ENCODE data around the gene SPECC1.
"Not testable (repeated sequence)": the region's sequence is repeated elsewhere in the genome, so short reads cannot be mapped to it uniquely, and the experiment has no call there.

The SPECC1 gene

DNA sequence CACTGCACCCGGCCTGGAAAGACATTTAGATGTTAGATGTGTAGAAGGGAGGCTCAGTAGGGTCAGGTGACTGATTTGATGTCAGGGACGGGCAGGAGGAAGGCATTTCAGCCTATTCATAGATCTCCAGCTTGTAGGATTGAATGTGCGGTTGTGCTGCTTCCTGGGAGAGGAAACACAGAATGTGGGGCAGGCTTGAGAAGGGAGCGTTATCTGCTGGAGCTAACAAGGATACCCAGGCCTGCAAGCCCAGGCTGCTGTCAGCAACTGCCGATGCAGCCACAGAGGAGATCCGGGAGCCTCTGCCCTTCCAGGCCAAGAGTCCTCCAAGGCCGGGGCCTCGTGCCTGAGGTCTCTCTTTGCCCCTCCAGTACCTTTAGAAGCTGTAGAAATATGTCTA, 205.6 kb downstream of the SPECC1 start:
- DNase-seq = no peak

DNA sequence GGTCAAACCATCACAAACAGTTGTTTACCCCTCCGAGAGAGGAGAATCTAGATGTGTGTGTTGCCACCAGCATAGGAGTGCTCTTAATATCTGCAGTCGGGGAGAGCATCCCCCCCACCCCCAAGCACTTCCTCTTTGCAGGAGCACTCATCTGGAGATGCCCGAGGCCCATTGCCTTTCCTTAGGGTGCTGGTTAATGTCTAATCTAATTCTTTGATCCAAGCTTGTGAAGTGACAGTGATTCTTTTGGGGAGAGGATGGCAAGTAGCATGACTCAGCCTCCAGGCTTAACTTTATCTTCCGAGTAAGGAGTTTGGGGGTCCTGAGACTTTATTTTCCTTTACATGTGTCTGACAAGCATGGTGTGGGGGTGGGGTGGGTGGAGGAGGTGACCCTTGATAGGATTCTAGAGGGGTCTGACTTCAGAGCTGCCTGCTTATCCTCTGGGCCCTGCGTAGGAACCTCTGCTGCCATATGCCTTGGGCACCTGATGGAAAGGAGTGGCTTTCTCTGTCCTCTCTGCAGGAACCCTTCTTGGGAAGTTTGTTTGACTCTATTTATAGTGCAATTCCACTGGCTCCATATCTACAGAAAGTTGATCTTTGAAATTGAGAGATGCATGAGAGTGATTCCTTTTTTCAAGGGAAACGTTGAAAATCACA, 207.1 kb downstream of the SPECC1 start:
- no peak for DNase-seq

- DNase-seq = no peak
Observed at GRCh38 chr17:20216853-20217252, 207.7 kb downstream of the SPECC1 start.

GRCh38 chr17:20217677-20218076, 208.5 kb downstream of the SPECC1 start:
- no peak for DNase-seq

- no peak for DNase-seq
Observed at GRCh38 chr17:20218272-20218671, 209.1 kb downstream of the SPECC1 start.

DNA sequence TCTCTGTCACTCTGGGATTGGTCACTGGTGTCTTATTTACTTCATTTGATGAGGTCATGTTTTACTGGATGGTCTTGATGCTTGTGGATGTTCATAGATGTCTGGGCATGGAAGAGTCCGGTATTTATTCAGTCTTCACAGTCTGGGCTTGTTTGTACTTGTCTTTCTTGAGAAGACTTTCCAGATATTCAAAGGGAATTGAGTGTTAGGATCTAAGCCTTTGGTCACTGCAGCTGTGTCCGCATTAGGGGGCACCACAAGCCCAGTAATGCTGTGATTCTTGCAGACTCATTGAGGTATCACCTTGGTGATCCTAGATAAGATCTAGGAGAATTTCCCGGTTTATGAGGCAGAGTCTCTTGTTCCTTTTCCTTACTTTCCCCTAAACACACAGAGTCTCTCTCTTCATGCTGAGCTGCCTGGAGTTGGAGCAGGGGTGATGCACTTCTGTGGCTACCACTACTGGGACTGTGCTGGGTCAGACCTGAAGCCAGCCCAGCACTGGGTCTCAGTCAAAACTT, 214.7 kb downstream of the SPECC1 start:
- DNase-seq = no peak

DNA sequence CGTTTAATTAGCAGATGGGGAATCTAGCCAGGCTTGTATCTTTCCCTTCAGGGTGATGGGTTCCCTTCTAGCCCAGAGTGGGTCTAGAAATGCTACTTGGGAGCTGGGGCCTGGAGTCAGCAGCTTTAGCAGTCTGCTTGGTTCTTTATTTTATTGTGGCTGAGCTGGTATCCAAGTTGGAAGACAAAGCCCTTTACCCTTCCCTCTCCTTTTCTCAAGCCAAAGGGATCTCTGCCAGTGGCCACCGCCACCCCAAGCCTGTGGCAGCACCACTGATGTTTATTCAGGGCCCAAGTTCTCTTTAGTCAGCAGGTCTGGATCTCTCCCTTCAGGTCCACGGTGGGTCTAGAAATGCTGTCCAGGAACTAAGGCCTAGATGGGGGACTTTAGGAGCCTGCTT, 215.2 kb downstream of the SPECC1 start:
- no peak for DNase-seq

- no peak for DNase-seq
Observed at GRCh38 chr17:20225162-20226115, 216.3 kb downstream of the SPECC1 start.

DNA sequence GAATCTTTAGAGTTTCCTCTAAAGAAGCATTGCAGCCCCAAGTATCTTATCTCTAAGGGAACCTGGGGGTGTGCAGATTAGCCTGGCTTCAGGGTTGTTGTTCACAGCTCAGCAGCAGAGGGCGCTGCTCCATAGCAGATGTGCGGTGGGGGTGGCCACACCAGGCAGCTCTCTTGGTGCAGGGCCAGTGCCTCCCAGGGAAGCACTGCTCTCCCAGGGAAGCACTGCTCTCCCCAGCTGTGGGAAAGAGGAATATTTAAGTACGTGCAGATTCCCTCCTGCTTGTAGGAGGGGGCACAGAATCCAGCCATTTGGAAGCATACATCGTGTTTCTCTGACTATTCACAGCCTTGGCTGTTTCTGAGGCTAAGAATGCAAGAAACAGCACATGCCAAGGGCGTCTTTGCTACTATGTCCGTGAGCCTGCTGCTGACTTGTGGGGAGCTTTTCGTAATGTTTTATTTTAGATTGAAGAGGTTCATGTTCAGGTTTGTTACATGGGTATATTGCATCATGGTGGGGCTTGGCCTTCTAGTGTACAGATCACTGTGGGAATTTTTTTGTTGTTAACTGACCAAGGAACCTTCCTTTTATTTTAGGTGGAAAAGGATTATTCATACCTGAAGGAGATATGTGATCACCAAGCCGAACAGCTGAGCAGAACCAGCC, 217.8 kb downstream of the SPECC1 start:
- peak; percentile 84 for DNase-seq

GRCh38 chr17:20227720-20228370, 218.7 kb downstream of the SPECC1 start:
- not testable (repeated sequence) for DNase-seq

DNA sequence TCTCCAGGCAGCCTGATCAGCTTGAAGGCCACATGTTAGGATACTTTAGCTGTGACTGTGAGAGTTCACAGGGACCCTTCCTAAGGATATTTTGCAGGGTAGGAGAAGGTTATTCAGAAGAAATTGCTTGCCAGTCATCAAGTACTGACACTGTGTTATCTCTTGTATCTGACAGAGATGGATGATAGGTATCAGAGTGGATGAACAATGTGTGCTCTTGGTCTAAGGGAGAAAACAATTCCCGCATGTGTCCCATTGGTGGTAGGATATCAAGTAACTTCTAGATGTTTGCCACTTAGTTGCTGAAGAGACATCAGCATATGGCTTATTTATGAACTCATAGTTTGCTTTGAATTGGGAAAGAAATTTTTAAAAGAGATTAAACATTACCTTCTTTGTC, 219.3 kb downstream of the SPECC1 start:
- no peak for DNase-seq

GRCh38 chr17:20228860-20229259, 219.7 kb downstream of the SPECC1 start:
- no peak for DNase-seq

DNA sequence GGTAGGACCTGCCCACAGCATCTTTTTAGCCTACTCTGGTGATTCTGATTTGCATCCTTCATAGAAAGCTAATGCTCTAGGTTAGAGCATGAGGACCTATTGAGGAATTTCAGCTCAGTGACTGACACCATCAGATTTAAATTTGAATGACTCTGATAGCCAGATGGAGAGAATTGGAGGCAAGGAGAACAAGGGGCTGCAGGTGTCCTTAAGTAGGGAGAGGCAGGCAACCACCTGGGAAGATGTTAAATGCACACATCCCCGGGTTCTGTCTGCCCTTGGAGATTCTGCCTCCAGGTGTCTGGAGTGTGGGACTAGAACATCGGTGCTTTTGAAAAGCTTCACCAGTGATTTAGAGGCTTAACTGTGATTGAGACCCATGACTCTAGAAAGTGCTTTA, 221.8 kb downstream of the SPECC1 start:
- no peak for DNase-seq

- DNase-seq = no peak
Observed at GRCh38 chr17:20232611-20233010, 223.5 kb downstream of the SPECC1 start.

GRCh38 chr17:20234276-20234675, 225.1 kb downstream of the SPECC1 start:
- peak; percentile 73 for DNase-seq

DNA sequence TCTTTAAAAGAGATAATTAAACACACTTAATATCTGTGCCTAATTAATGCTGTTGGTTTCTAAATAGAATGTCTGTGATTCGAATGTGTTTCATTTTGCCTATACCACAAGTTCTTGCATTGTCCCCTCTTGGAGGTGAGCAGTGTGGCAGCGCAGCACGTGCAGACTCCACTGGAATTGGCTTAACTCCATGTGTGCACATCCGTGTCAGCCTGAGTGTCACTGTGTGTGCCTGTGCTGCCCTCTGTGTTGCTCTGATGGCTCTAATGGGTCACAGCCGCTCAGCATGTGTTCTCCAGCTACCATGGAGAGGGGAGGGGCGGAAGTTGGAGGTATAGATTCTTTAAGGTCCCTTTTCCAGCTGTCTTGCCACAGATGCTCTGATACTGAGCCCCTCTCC, 226.6 kb downstream of the SPECC1 start:
- no peak for DNase-seq

DNA sequence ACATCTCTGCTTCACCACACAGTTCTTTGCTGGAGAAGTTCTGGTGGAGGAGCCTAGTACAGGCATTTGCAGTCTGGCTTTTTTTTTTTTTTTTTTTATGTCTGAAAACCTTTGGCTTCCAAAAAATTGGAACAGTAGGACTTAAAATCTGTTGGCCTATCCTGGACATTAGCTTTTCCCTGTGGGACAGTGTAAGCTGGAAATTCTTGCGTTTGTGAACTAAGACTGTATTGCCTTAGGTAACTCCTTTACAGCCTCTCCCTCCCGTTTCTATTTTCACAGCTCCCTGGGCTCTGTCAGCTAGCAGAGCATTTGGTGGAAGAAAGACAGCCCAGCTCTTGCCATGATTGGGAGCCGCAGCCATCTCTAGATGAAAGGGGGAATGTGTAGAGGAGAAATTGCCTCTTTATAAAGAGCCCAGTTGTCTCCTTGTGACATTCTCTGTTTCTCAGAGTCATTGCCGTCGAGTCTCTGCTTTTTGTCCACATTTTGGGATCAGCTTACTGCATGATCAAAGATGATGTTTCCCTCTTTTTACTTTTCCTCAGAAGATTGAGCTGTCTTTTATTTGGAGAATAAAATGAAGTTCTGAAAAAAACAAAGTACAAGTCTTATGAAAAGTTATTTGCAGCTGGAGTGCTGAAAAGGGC, 227.5 kb downstream of the SPECC1 start:
- no peak for DNase-seq

GRCh38 chr17:20239776-20240175, 230.6 kb downstream of the SPECC1 start:
- not testable (repeated sequence) for DNase-seq

DNA sequence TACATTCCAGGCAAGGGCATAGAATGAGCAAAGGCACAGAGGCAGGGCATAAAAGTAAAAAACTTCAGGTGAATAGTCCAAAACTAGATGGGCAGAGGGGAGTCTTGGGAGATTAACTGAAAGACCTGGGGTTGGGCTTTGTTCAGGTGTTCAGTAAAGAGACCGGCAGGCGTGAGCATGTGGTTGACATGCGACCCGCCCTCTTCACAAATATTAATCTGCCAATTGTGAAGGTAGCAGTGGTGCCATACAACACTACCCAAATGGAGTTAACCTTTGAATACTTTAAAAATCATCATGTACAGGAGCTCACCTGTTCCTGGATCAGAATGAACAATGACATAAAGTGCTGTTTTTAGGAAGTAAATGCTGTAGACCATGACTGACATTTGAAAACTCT, 232.7 kb downstream of the SPECC1 start:
- DNase-seq = no peak

GRCh38 chr17:20242271-20242670, 233.1 kb downstream of the SPECC1 start:
- DNase-seq = no peak

DNA sequence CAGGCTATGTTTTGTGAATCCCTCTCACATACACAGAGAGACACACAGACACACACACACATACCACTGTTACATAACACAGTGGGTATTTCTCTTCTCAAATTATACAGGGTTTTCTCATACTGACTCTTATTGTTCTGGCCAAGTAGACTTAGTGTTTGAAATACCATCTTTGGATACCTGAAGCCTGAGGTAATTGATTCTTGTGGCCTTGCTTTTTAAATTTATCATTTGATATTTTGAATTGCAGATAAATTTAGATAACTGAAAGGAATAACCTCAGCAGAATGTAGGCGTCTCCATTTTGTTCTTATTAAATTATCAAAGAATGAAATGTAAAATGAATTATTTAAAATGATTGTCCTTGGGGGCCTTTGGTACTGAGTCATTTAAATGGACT, 234.4 kb downstream of the SPECC1 start:
- DNase-seq = no peak

- DNase-seq = no peak
Observed at GRCh38 chr17:20244671-20245070, 235.5 kb downstream of the SPECC1 start.
